Esophagus muscularis mucosa (tissue), 4 donors: ENCODE data around the gene PIK3R4. TPM values are rescaled to one million over a fixed set of nuclear protein-coding genes. Genes with fewer than 3 reads are reported as not detected.

ENCODE experiments used
- DNase-seq: peaks from one replicate; pipeline ENCODE4 v3.0.0-alpha.2; 2017; ENCODE audit errors: extremely low spot score
- H3K27ac ChIP-seq, 4 donors: fragments of 200-600 bp; sonication (generic); replicated peaks in 1 of 4; 1 replicate in 3 of 4; 2 replicates in 1 of 4; pipeline ENCODE4 v1.5.1; 2016 to 2019; ENCODE audit warnings: mild to moderate bottlenecking in 1 of 4
- H3K27me3 ChIP-seq, 4 donors: fragments of 200-600 bp; sonication (generic); one replicate each; pipeline versions ENCODE4 v1.5.1 to v1.6.0; 2016 to 2019
- H3K36me3 ChIP-seq, 4 donors: fragments of 200-600 bp; sonication (generic); one replicate each; pipeline ENCODE4 v1.5.1; 2016 to 2019
- H3K4me1 ChIP-seq, 4 donors: fragments of 200-600 bp; sonication (generic); one replicate each; pipeline ENCODE4 v1.5.1; 2016 to 2019
- H3K4me3 ChIP-seq, 4 donors: fragments of 200-600 bp; sonication (generic); 1 replicate in 2 of 4; 2 replicates in 2 of 4; pipeline ENCODE4 v1.5.1; 2016 to 2019; ENCODE audit warnings: mild to moderate bottlenecking in 4 of 4, moderate library complexity in 1 of 4
- H3K9me3 ChIP-seq, 4 donors: fragments of 200-600 bp; sonication (generic); 1 replicate in 3 of 4; 2 replicates in 1 of 4; pipeline ENCODE4 v1.5.1; 2016 to 2019
- EP300 ChIP-seq: sonication (generic); formaldehyde crosslinking; IDR thresholded peaks from one replicate; pipeline ENCODE4 v1.6.1; 2017; ENCODE audit warnings: antibody characterized with exemption
- POLR2A ChIP-seq: fragments of 450-650 bp; IDR thresholded peaks from one replicate; pipeline ENCODE4 v1.6.1; 2017; ENCODE audit warnings: antibody characterized with exemption, moderate library complexity, mild to moderate bottlenecking, low read depth
- POLR2AphosphoS5 ChIP-seq, 2 donors: sonication (generic); formaldehyde crosslinking; IDR thresholded peaks; one replicate each; pipeline ENCODE4 v1.6.1; 2017; ENCODE audit warnings: antibody characterized with exemption in 2 of 2
- WGBS: methylation state at CpG from one replicate; pipeline ENCODE4 v1.1.5; 2018; 5-methylcytosine and 5-hydroxymethylcytosine counted together
- intact Hi-C: fragments of 100-400 bp; cut with DNase I; formaldehyde crosslinking; loops from one replicate; pipeline ENCODE4 v1.15.1; 2023
- total RNA-seq, 4 donors: library from RNA; depleted of rRNA; stranded (reverse); fragments of >200 nt; gene quantifications; one replicate each; pipeline versions ENCODE4 v1.1.0 to v1.2.1, GENCODE V29; 2016
- TF ChIP-seq, protein P1 (sequence below), 3 experiments: fragments of 200-600 bp in 2 of 3; fragments of 450-650 bp in 1 of 3; sonication (generic) in 2 of 3; IDR thresholded peaks; one replicate each; pipeline ENCODE4 v1.5.1; 2017 to 2019; ENCODE audit warnings: antibody characterized with exemption in 3 of 3, mild to moderate bottlenecking in 2 of 3, moderate library complexity in 1 of 3

Gene PIK3R4
- total RNA-seq, result 10 to 100 TPM; 30.6 to 40.0 (median 38.0) TPM

- H3K4me3 ChIP-seq, result peak within 1 kb of the TSS; percentile 66 to 95 (median 78)
- DNase-seq, result peak; percentile 99
- peak within 1 kb of the TSS; percentile 81 to 91 (median 86) for H3K27ac ChIP-seq
- peaks cover 0 to 23% (median 11%) of the 10 kb centered on the region in 4 donors for H3K36me3 ChIP-seq
- no peaks in the 10 kb centered on the region for H3K9me3 ChIP-seq
- H3K27me3 ChIP-seq, result no peaks in the 10 kb centered on the region
- intact Hi-C loops, result loop anchor here (10.0 kb wide), 2 partner anchors 278 to 638 kb away; partner anchors contain the start of genes ASTE1, NEK11 and NUDT16
- peaks cover 41 to 62% (median 56%) of the 10 kb centered on the region in 4 donors for H3K4me1 ChIP-seq
- WGBS, result 1% methylated on average over 42 of the region's 43 CpGs
- TF ChIP-seq, protein P1, sequence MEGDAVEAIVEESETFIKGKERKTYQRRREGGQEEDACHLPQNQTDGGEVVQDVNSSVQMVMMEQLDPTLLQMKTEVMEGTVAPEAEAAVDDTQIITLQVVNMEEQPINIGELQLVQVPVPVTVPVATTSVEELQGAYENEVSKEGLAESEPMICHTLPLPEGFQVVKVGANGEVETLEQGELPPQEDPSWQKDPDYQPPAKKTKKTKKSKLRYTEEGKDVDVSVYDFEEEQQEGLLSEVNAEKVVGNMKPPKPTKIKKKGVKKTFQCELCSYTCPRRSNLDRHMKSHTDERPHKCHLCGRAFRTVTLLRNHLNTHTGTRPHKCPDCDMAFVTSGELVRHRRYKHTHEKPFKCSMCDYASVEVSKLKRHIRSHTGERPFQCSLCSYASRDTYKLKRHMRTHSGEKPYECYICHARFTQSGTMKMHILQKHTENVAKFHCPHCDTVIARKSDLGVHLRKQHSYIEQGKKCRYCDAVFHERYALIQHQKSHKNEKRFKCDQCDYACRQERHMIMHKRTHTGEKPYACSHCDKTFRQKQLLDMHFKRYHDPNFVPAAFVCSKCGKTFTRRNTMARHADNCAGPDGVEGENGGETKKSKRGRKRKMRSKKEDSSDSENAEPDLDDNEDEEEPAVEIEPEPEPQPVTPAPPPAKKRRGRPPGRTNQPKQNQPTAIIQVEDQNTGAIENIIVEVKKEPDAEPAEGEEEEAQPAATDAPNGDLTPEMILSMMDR (IDR thresholded peaks at IDR 0.05), result no peak
- TF ChIP-seq POLR2AphosphoS5 (IDR thresholded peaks at IDR 0.05) (peak; percentile 94 to 96), POLR2A (peak; percentile 50)
Measured at GRCh38 chr3:130746246-130747039, at the start of gene PIK3R4. Gene PIK3R4 (minus strand): TSS chr3:130746829. CDS start chr3:130745218, 1,611 bp downstream.

DNA sequence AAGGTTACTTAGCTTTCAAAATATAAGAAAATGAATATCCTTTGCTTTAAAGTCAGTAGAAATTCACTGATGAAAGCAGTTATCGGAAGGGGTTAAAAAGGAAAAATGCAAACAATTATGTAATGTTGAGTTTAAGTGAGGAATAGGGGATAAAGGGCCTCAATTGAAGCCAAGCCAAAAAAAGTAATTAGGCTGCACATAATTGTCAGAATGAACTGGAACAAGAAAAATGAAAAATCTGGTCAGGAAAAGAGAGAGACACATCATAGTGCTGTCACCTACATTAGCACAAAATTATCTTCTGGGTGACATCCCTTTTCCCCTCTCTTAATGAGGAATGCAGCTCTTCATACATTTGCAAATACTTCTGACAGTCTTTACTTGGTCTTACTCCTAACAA is 48.8 kb upstream of the PIK3R4 start:
- Histone ChIP-seq H3K27me3 (no peaks in the 10 kb centered on the region), H3K36me3 (no peaks in the 10 kb centered on the region), H3K4me3 (no peak overlapping the region), H3K4me1 (no peaks in the 10 kb centered on the region), H3K9me3 (no peaks in the 10 kb centered on the region), H3K27ac (no peak overlapping the region)
- 65% methylated on average over 1 of the region's 1 CpG for WGBS
- intact Hi-C loops, result no loop called here
- DNase-seq, result no peak
- TF ChIP-seq, protein P1 (IDR thresholded peaks at IDR 0.05), result no peak
- TF ChIP-seq POLR2AphosphoS5 (IDR thresholded peaks at IDR 0.05) (no peak), POLR2A (no peak), EP300 (no peak)

DNA sequence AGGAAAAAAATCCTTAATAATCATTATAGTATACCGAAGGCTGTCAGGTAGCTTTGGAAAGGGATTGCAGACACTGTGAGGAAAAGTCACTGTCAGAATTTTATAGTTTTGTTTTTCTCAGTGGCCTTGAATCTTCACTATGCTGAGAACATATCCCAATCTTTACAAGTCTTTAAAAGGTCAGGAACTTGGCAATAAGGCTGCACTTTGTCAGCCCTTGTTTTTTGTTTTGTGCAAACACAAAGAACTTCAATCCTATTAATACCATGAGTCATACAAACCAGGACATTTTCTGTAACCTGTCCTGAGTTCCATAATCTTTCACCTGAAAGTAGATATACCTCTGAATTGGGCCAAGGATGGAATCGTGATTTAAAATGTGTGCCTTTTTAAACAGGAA is 45.6 kb upstream of the PIK3R4 start:
- Histone ChIP-seq H3K27ac (no peak overlapping the region), H3K36me3 (no peaks in the 10 kb centered on the region), H3K4me1 (no peaks in the 10 kb centered on the region), H3K4me3 (no peak overlapping the region), H3K27me3 (no peaks in the 10 kb centered on the region), H3K9me3 (no peaks in the 10 kb centered on the region)
- no peak for DNase-seq
- TF ChIP-seq POLR2A (no peak), POLR2AphosphoS5 (IDR thresholded peaks at IDR 0.05) (no peak), EP300 (no peak)
- 80% methylated on average over 2 of the region's 2 CpGs for WGBS
- intact Hi-C loops, result no loop called here

- intact Hi-C loops, result no loop called here
- H3K4me1 ChIP-seq, result no peaks in the 10 kb centered on the region
- no peak overlapping the region for H3K27ac ChIP-seq
- WGBS, result 56% methylated on average over 5 of the region's 5 CpGs
- TF ChIP-seq, protein P1 (IDR thresholded peaks at IDR 0.05), result no peak
- TF ChIP-seq EP300 (no peak), POLR2AphosphoS5 (IDR thresholded peaks at IDR 0.05) (no peak), POLR2A (no peak)
- no peak for DNase-seq
- H3K4me3 ChIP-seq, result no peak overlapping the region
- H3K9me3 ChIP-seq, result no peaks in the 10 kb centered on the region
- no peaks in the 10 kb centered on the region for H3K27me3 ChIP-seq
- H3K36me3 ChIP-seq, result no peaks in the 10 kb centered on the region
Measured at GRCh38 chr3:130789782-130790322, 43.2 kb upstream of the PIK3R4 start.

DNA sequence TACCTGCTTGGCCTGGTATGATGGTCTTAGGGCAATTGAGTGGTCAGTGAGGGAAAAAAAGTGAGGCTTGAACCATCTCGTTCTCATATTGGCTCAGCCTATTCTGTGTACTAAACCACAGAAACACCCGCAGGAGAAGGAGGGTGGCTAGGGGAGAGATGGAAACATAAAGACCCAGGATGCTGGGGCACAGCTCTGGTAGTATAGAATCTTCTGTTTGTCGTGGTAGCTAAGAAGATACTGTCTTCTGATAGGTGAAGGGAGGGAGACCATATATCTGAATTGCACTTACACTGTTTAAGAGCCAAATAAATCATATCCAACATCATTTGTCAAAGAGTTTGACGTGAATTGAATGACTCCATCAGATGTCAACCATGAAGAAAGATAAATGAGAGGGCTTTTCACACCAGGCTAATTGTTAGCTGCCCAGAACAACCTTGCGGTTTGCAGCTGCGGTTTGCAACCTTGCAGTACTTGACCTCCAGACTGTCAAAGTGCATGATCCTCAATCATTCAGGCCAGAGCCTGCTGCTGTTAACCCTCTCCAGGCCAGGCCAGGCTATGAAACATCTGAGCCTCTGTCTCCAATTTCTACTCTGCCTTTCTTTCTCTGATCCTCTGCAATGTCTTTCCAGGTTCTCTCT is 40.9 kb upstream of the PIK3R4 start:
- intact Hi-C loops, result no loop called here

More for the DNA sequence above, 40.9 kb upstream of the PIK3R4 start:
- Histone ChIP-seq H3K27ac (no peak overlapping the region), H3K4me3 (no peak overlapping the region), H3K9me3 (no peaks in the 10 kb centered on the region), H3K4me1 (no peaks in the 10 kb centered on the region), H3K27me3 (no peaks in the 10 kb centered on the region), H3K36me3 (no peaks in the 10 kb centered on the region)
- no peak for DNase-seq
- no peak for TF ChIP-seq POLR2A
- TF ChIP-seq, protein P1 (IDR thresholded peaks at IDR 0.05), result no peak
- WGBS, result 44% methylated on average over 4 of the region's 6 CpGs
